Measurements from ENCODE around the gene USP15.
A peak's percentile ranks its signal among the peaks of the same experiment; 100 is the strongest.
"Not testable (repeated sequence)": the region's sequence is repeated elsewhere in the genome, so short reads cannot be mapped to it uniquely, and the experiment has no call there.

The USP15 gene

GRCh38 chr12:62346817-62347216, 86.6 kb downstream of the USP15 start:
- TF ChIP-seq JUND (IDR thresholded peaks at IDR 0.05; ENCODE audit: low read depth): no peak
- no peak for DNase-seq (ENCODE audit: low read depth in 1 of 2, low spot score in 1 of 2)
- in situ Hi-C loops (cut with HindIII; ENCODE audit: low pct_unique_long_range_greater_than_20kb, low sequenced_read_pairs): no loop called here

GRCh38 chr12:62347922-62348650, 87.9 kb downstream of the USP15 start:
- no peak for DNase-seq (ENCODE audit: low read depth in 1 of 2, low spot score in 1 of 2)
- TF ChIP-seq JUND (IDR thresholded peaks at IDR 0.05; ENCODE audit: low read depth): no peak
- in situ Hi-C loops (cut with HindIII; ENCODE audit: low pct_unique_long_range_greater_than_20kb, low sequenced_read_pairs): no loop called here

- no peak for TF ChIP-seq JUND (IDR thresholded peaks at IDR 0.05; ENCODE audit: low read depth)
- in situ Hi-C loops (cut with HindIII; ENCODE audit: low pct_unique_long_range_greater_than_20kb, low sequenced_read_pairs): no loop called here
- no peak for DNase-seq (ENCODE audit: low read depth in 1 of 2, low spot score in 1 of 2)
Measured at GRCh38 chr12:62350554-62350953, 90.3 kb downstream of the USP15 start.

GRCh38 chr12:62351326-62351725, 91.1 kb downstream of the USP15 start:
- in situ Hi-C loops (cut with HindIII; ENCODE audit: low pct_unique_long_range_greater_than_20kb, low sequenced_read_pairs): no loop called here
- DNase-seq (ENCODE audit: low read depth in 1 of 2, low spot score in 1 of 2): no peak
- TF ChIP-seq JUND (IDR thresholded peaks at IDR 0.05; ENCODE audit: low read depth): no peak

GRCh38 chr12:62361048-62361447, 100.8 kb downstream of the USP15 start:
- DNase-seq (ENCODE audit: low read depth in 1 of 2, low spot score in 1 of 2): no peak
- no peak for TF ChIP-seq JUND (IDR thresholded peaks at IDR 0.05; ENCODE audit: low read depth)
- in situ Hi-C loops (cut with HindIII; ENCODE audit: low pct_unique_long_range_greater_than_20kb, low sequenced_read_pairs): no loop called here

GRCh38 chr12:62363506-62363905, 103.3 kb downstream of the USP15 start:
- DNase-seq (ENCODE audit: low read depth in 1 of 2, low spot score in 1 of 2): no peak
- in situ Hi-C loops (cut with HindIII; ENCODE audit: low pct_unique_long_range_greater_than_20kb, low sequenced_read_pairs): no loop called here
- TF ChIP-seq JUND (IDR thresholded peaks at IDR 0.05; ENCODE audit: low read depth): no peak

- DNase-seq (ENCODE audit: low read depth in 1 of 2, low spot score in 1 of 2); in situ Hi-C loops (cut with HindIII; ENCODE audit: low pct_unique_long_range_greater_than_20kb, low sequenced_read_pairs): not testable (repeated sequence)
Measured at GRCh38 chr12:62364697-62365096, 104.5 kb downstream of the USP15 start.

- in situ Hi-C loops (cut with HindIII; ENCODE audit: low pct_unique_long_range_greater_than_20kb, low sequenced_read_pairs): not testable (repeated sequence)
Measured at GRCh38 chr12:62365846-62366245, 105.6 kb downstream of the USP15 start.

GRCh38 chr12:62368430-62369223, 108.4 kb downstream of the USP15 start:
- in situ Hi-C loops (cut with HindIII; ENCODE audit: low pct_unique_long_range_greater_than_20kb, low sequenced_read_pairs); DNase-seq (ENCODE audit: low read depth in 1 of 2, low spot score in 1 of 2): not testable (repeated sequence)

More at GRCh38 chr12:62365846-62366245, 105.6 kb downstream of the USP15 start:
- not testable (repeated sequence) for DNase-seq (ENCODE audit: low read depth in 1 of 2, low spot score in 1 of 2)

- in situ Hi-C loops (cut with HindIII; ENCODE audit: low pct_unique_long_range_greater_than_20kb, low sequenced_read_pairs): no loop called here
- no peak for DNase-seq (ENCODE audit: low read depth in 1 of 2, low spot score in 1 of 2)
- TF ChIP-seq JUND (IDR thresholded peaks at IDR 0.05; ENCODE audit: low read depth): no peak
Measured at GRCh38 chr12:62370189-62370588, 110.0 kb downstream of the USP15 start.

GRCh38 chr12:62371661-62372060, 111.5 kb downstream of the USP15 start:
- no peak for TF ChIP-seq JUND (IDR thresholded peaks at IDR 0.05; ENCODE audit: low read depth)
- no peak for DNase-seq (ENCODE audit: low read depth in 1 of 2, low spot score in 1 of 2)
- in situ Hi-C loops (cut with HindIII; ENCODE audit: low pct_unique_long_range_greater_than_20kb, low sequenced_read_pairs): no loop called here

GRCh38 chr12:62372134-62372533, 111.9 kb downstream of the USP15 start:
- no peak for TF ChIP-seq JUND (IDR thresholded peaks at IDR 0.05; ENCODE audit: low read depth)
- DNase-seq (ENCODE audit: low read depth in 1 of 2, low spot score in 1 of 2): peak in 1 of 2 experiments; percentile 10
- in situ Hi-C loops (cut with HindIII; ENCODE audit: low pct_unique_long_range_greater_than_20kb, low sequenced_read_pairs): no loop called here

- no peak for TF ChIP-seq JUND (IDR thresholded peaks at IDR 0.05; ENCODE audit: low read depth)
Measured at GRCh38 chr12:62372825-62373224, 112.6 kb downstream of the USP15 start.

More at GRCh38 chr12:62372825-62373224, 112.6 kb downstream of the USP15 start:
- in situ Hi-C loops (cut with HindIII; ENCODE audit: low pct_unique_long_range_greater_than_20kb, low sequenced_read_pairs): no loop called here
- DNase-seq (ENCODE audit: low read depth in 1 of 2, low spot score in 1 of 2): no peak

Data from T47D (cell line).